ENCODE data around the gene GNG3. TPM values are rescaled to one million over a fixed set of nuclear protein-coding genes. Genes with fewer than 3 reads are reported as not detected.

The GNG3 gene
- polyA plus RNA-seq: 10.9 TPM
- long read RNA-seq, donor 1, partial matches to known transcripts: 0 of 3 reads
- long read RNA-seq, donor 1, other reads (novel, unspliced or antisense): 0 of 3 reads
- long read RNA-seq, donor 2: 0 reads
- long read RNA-seq, donor 3: 0 reads
- long read RNA-seq, donor 4: 0 reads
- long read RNA-seq, donor 5, transcript GNG3-201 (3 exons, 882 nt): major isoform, 6 of 6 reads
- long read RNA-seq, donor 5, partial matches to known transcripts: 0 of 6 reads
- long read RNA-seq, donor 5, other reads (novel, unspliced or antisense): 0 of 6 reads
- long read RNA-seq, donor 6, partial matches to known transcripts: 0 of 4 reads
- long read RNA-seq, donor 6, other reads (novel, unspliced or antisense): 0 of 4 reads
- long read RNA-seq, donor 7, transcript GNG3-201 (3 exons, 882 nt): major isoform, 7 of 7 reads
- long read RNA-seq, donor 7, partial matches to known transcripts: 0 of 7 reads
- long read RNA-seq, donor 7, other reads (novel, unspliced or antisense): 0 of 7 reads
- long read RNA-seq, donor 8, partial matches to known transcripts: 0 of 4 reads
- long read RNA-seq, donor 8, other reads (novel, unspliced or antisense): 0 of 4 reads
- long read RNA-seq, donor 9, transcript GNG3-201 (3 exons, 882 nt): major isoform, 5 of 5 reads
- long read RNA-seq, donor 9, partial matches to known transcripts: 0 of 5 reads
- long read RNA-seq, donor 9, other reads (novel, unspliced or antisense): 0 of 5 reads
- long read RNA-seq, donor 10, partial matches to known transcripts: 0 of 4 reads
- long read RNA-seq, donor 10, other reads (novel, unspliced or antisense): 0 of 4 reads
- long read RNA-seq, donor 11, partial matches to known transcripts: 0 of 4 reads
- long read RNA-seq, donor 11, other reads (novel, unspliced or antisense): 0 of 4 reads

DNA sequence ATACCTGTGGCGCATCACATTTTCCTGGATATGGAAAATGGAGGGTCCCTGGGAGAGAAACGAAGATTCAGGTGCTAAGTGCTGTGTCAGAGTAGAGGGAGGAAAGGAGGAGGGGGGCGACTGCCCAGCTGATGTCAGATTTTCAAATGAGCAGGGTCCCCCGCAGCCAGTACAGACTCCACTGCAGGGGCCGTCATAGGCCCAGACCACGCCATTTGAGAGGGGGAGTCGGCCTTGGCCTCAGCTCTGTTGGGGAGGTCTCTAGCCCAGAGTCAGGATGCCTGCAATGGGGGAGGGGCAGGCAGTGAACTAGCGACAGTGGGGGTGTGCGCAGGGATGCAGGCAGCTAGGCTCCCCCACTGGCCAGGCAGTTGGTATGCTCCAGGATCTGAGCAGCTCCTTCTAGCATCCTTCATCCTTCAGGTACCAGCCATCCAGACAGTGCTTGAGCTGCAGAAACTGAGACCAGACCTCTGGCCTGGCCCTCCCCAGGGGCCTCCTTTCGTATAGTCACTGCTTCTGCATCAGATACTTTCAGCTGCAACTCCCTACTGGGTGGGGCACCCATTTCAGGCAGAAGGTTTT is at the start of gene GNG3, which contains the start of gene BSCL2:
Gene GNG3, plus strand, starts transcription at position 400 of the 585 bp plus-strand sequence. CDS start 620 bp downstream, outside the sequence.
Gene BSCL2, minus strand, starts transcription at position 148 of the 585 bp plus-strand sequence. CDS start 229 bp downstream, outside the sequence.
- no CpG with 5 or more reads among the region's 10 CpGs for WGBS (ENCODE audit: insufficient coverage, low lambda C conversion rate)
- Histone ChIP-seq H3K4me3 (ENCODE audit: low read length) (peak within 1 kb of the TSS; percentile 55), H3K27me3 (ENCODE audit: control insufficient read depth, insufficient read depth, low read length) (no peaks in the 10 kb centered on the region), H3K27ac (ENCODE audit: low read length) (peak within 1 kb of the TSS; percentile 85), H3K4me1 (ENCODE audit: control insufficient read depth, insufficient read depth, low read length) (peaks cover 54% of the 10 kb centered on the region), H3K9me3 (ENCODE audit: control insufficient read depth, low read depth, low read length) (no peaks in the 10 kb centered on the region), H3K36me3 (ENCODE audit: control insufficient read depth, insufficient read depth, low read length) (peaks cover 22% of the 10 kb centered on the region)
- peak in 1 of 2 donors; percentile 45 for DNase-seq

DNA sequence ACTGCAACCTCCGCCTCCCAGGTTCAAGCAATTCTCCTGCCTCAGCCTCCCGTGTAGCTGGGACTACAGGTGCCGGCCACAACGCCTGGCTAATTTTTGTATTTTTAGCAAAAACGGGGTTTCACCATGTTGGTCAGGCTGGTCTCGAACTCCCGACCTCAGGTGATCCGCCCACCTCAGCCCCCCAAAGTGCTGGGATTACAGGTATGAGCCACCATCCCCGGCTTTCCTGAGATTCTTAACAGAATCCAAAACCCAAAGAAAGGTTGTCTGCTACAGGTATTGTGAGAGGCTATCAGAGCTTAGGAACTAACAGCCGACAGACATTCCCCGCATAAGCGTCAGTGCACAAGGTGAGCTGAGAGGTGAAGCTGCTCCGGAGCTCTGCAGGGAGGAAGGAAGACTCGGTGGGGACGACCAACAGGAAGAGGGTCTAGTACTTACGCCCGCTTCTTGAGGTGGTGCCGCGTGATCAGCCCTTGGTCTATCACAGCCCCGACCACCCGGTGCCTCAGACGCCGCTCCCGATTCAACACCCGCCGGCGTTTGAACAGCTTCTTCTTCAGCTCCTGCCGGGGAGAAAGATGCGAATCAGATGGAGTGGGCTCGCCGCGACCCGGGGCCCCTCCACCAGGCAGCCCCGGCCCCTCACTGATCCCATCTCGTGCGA is 42.9 kb upstream of the GNG3 start:
- H3K36me3 ChIP-seq (ENCODE audit: control insufficient read depth, insufficient read depth, low read length): peaks cover 28% of the 10 kb centered on the region
- no CpG with 5 or more reads among the region's 36 CpGs for WGBS (ENCODE audit: insufficient coverage, low lambda C conversion rate)
- peak overlapping the region; percentile 92 for H3K4me3 ChIP-seq (ENCODE audit: low read length)
- DNase-seq: peak; percentile 53 to 79
- H3K9me3 ChIP-seq (ENCODE audit: control insufficient read depth, low read depth, low read length): no peaks in the 10 kb centered on the region
- H3K27me3 ChIP-seq (ENCODE audit: control insufficient read depth, insufficient read depth, low read length): no peaks in the 10 kb centered on the region
- H3K27ac ChIP-seq (ENCODE audit: low read length): peak overlapping the region; percentile 90
- peaks cover 22% of the 10 kb centered on the region for H3K4me1 ChIP-seq (ENCODE audit: control insufficient read depth, insufficient read depth, low read length)

DNA sequence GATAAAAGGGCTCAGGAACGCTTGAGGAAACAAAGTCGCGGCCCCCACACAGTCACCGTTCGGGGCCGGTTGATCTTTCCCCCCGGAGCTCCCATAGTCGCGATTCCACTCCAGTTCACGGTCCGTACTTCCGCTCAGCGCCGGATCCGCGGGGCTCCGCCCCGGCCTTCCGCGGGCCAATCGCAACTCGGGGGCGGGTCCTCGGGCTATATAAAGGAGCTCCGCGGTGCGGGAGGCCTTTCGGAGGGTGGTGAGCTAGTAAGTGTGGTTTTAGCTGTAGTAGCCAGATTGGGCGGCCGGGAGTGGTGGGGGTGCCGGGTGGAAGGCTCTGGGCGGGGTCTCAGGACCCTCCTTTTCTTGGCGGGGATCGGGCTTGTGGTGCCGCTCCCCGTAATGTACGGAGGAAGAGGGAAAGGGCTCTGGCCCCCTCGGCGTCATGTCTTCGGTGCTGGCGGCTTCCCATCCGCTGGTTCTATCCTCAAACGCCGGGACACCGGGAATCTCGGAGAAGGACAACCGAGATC is 42.3 kb upstream of the GNG3 start, which contains the start of the genes C11orf98 and CSKMT:
Gene C11orf98, minus strand, starts transcription at position 136 of the 524 bp plus-strand sequence. Its CDS starts 41 bp downstream, at position 95.
Gene CSKMT, plus strand, starts transcription at position 238 of the 524 bp plus-strand sequence. CDS start 568 bp downstream, outside the sequence.
- Histone ChIP-seq H3K9me3 (ENCODE audit: control insufficient read depth, low read depth, low read length) (no peaks in the 10 kb centered on the region), H3K36me3 (ENCODE audit: control insufficient read depth, insufficient read depth, low read length) (peaks cover 28% of the 10 kb centered on the region), H3K27ac (ENCODE audit: low read length) (peak within 1 kb of the TSS; percentile 90), H3K4me1 (ENCODE audit: control insufficient read depth, insufficient read depth, low read length) (peaks cover 24% of the 10 kb centered on the region), H3K27me3 (ENCODE audit: control insufficient read depth, insufficient read depth, low read length) (no peaks in the 10 kb centered on the region), H3K4me3 (ENCODE audit: low read length) (peak within 1 kb of the TSS; percentile 92)
- no CpG with 5 or more reads among the region's 47 CpGs for WGBS (ENCODE audit: insufficient coverage, low lambda C conversion rate)
- DNase-seq: peak; percentile 94 to 97

DNA sequence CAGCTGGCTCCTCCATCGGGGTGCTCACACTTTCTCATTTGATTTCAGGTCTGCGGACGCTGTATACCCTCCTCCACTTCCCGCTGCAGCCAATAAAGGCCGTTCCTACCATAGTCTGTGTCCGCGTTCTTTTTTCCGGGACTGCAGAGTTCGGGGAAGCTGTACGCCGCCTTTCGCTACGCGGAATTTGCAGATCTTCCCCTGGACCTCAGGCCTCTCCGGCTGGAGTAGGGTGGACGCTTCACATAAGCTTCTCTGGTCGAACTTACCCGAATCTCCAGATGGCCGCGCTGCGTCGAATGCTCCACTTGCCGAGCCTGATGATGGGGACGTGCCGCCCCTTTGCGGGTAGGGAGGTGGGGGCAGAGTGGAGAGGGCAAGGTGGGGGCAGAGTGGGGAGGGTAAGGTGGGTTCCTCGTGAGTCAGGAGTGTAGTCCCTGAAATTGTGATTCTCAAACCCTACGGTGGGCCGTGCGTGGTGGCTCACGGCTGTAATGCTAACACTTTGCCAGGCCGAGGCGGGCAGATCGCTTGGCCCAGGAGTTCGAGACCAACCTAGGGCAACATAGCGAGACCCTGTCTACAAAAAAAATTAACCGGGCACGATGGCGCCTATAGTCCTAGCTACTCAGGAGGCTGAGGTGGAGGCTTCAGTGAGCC is 41.7 kb upstream of the GNG3 start:
- H3K27ac ChIP-seq (ENCODE audit: low read length): peak overlapping the region; percentile 83
- H3K36me3 ChIP-seq (ENCODE audit: control insufficient read depth, insufficient read depth, low read length): peaks cover 28% of the 10 kb centered on the region
- DNase-seq: peak; percentile 38 to 39
- H3K4me3 ChIP-seq (ENCODE audit: low read length): peak overlapping the region; percentile 92
- no CpG with 5 or more reads among the region's 39 CpGs for WGBS (ENCODE audit: insufficient coverage, low lambda C conversion rate)
- H3K9me3 ChIP-seq (ENCODE audit: control insufficient read depth, low read depth, low read length): no peaks in the 10 kb centered on the region
- peaks cover 24% of the 10 kb centered on the region for H3K4me1 ChIP-seq (ENCODE audit: control insufficient read depth, insufficient read depth, low read length)
- no peaks in the 10 kb centered on the region for H3K27me3 ChIP-seq (ENCODE audit: control insufficient read depth, insufficient read depth, low read length)

DNA sequence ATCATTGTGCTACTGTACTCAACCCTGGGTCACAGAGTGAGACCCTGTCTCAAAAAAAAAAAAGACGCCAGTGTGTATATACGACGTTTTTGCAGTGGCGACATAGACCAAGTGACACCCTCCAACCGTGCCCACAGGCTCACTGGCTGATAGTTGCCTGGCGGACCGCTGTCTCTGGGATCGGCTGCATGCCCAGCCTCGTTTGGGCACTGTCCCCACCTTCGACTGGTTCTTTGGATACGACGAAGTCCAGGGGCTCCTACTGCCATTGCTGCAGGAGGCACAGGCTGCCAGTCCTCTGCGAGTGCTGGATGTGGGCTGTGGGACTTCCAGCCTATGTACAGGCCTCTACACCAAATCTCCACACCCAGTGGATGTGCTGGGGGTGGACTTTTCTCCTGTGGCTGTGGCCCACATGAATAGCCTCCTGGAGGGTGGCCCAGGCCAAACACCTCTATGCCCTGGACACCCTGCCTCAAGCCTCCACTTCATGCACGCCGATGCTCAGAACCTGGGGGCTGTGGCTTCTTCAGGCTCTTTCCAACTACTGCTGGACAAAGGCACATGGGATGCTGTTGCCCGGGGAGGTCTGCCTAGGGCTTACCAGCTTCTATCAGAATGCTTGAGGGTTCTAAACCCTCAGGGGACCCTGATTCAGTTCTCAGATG is 41.1 kb upstream of the GNG3 start:
- H3K27ac ChIP-seq (ENCODE audit: low read length): peak overlapping the region; percentile 83
- no peak for DNase-seq
- no CpG with 5 or more reads among the region's 16 CpGs for WGBS (ENCODE audit: insufficient coverage, low lambda C conversion rate)
- H3K36me3 ChIP-seq (ENCODE audit: control insufficient read depth, insufficient read depth, low read length): peaks cover 28% of the 10 kb centered on the region
- peak overlapping the region; percentile 92 for H3K4me3 ChIP-seq (ENCODE audit: low read length)
- H3K27me3 ChIP-seq (ENCODE audit: control insufficient read depth, insufficient read depth, low read length): no peaks in the 10 kb centered on the region
- peaks cover 24% of the 10 kb centered on the region for H3K4me1 ChIP-seq (ENCODE audit: control insufficient read depth, insufficient read depth, low read length)
- no peaks in the 10 kb centered on the region for H3K9me3 ChIP-seq (ENCODE audit: control insufficient read depth, low read depth, low read length)

DNA sequence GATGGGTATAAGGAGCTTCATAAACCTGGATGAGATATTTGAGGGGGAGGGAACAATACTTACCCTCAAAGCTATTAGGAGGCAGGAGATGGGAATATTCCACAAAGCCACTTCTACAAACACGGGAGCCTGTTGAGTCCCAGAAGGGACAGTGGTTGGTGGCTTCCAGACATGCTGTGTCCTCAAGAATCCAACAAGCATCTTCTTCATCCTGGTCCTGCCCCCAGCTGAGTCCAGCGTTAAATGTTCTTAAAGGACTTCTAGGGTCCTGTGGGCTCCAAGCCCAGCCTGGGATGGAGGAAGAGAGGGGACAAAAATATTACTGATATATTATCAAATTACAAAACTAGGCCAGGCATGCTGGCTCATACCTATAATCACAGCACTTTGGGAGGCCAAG is 40.0 kb upstream of the GNG3 start:
- no CpG with 5 or more reads among the region's 2 CpGs for WGBS (ENCODE audit: insufficient coverage, low lambda C conversion rate)
- Histone ChIP-seq H3K9me3 (ENCODE audit: control insufficient read depth, low read depth, low read length) (no peaks in the 10 kb centered on the region), H3K4me1 (ENCODE audit: control insufficient read depth, insufficient read depth, low read length) (peaks cover 26% of the 10 kb centered on the region), H3K36me3 (ENCODE audit: control insufficient read depth, insufficient read depth, low read length) (peaks cover 20% of the 10 kb centered on the region), H3K27me3 (ENCODE audit: control insufficient read depth, insufficient read depth, low read length) (no peaks in the 10 kb centered on the region), H3K4me3 (ENCODE audit: low read length) (no peak overlapping the region), H3K27ac (ENCODE audit: low read length) (no peak overlapping the region)
- no peak for DNase-seq

DNA sequence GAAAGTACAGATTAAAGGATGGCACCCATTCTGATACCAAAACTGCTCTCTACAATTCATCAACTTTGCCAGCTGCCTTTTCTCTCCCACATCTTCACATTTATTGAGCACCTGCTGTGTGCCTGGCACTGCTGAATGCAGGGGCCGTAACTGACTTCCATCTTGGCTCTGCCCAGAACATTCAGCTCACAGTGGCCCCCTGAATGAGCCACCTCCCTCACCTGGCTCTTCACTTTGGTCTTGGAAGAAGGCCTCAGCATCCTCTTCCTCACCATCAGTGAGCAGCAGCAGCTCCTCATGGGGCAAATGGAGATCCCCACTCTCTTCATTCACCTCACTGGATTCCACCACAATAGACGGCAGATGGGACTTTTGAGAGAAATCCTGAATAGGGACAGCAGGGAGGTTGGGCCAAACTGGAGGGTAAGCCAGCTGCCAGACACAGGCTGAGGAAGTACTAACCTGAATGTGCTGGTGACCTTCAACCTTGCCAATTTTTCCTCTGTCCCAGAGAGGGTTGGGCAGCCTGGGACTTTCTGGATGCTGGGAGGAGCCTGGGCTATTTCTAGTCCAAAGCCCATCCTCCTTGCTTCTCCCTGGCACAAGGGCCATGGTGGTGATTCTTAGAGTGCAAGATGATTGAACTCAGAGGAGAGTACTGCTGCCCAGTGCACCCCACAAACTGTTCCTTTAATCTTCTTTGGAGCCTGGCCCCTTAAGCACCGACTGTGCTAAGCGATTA is 37.9 kb upstream of the GNG3 start:
- H3K27ac ChIP-seq (ENCODE audit: low read length): no peak overlapping the region
- peak in 1 of 2 donors; percentile 30 for DNase-seq
- peaks cover 32% of the 10 kb centered on the region for H3K4me1 ChIP-seq (ENCODE audit: control insufficient read depth, insufficient read depth, low read length)
- no CpG with 5 or more reads among the region's 4 CpGs for WGBS (ENCODE audit: insufficient coverage, low lambda C conversion rate)
- peaks cover 24% of the 10 kb centered on the region for H3K36me3 ChIP-seq (ENCODE audit: control insufficient read depth, insufficient read depth, low read length)
- no peaks in the 10 kb centered on the region for H3K9me3 ChIP-seq (ENCODE audit: control insufficient read depth, low read depth, low read length)
- H3K27me3 ChIP-seq (ENCODE audit: control insufficient read depth, insufficient read depth, low read length): no peaks in the 10 kb centered on the region
- H3K4me3 ChIP-seq (ENCODE audit: low read length): no peak overlapping the region

DNA sequence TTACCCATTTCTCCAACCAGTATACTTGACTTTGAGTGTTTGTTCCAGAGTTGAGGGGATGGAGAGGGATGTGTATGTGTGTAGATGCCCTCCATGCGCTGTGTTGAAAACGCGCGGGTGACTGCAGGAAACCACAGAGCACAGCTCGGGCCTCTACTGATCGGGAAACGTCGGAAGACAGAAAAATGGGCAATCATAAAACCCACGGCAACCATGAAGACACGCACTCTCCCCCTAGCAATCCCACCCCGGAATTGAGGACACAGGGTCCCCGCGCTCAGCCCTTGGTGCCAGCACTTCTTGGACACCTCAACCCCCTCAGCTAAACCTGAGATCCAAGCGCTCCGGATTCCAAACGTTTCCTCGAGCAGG is 36.3 kb upstream of the GNG3 start:
- Histone ChIP-seq H3K4me3 (ENCODE audit: low read length) (peak overlapping the region; percentile 98), H3K27ac (ENCODE audit: low read length) (peak overlapping the region; percentile 83), H3K27me3 (ENCODE audit: control insufficient read depth, insufficient read depth, low read length) (no peaks in the 10 kb centered on the region), H3K9me3 (ENCODE audit: control insufficient read depth, low read depth, low read length) (no peaks in the 10 kb centered on the region), H3K36me3 (ENCODE audit: control insufficient read depth, insufficient read depth, low read length) (peaks cover 26% of the 10 kb centered on the region), H3K4me1 (ENCODE audit: control insufficient read depth, insufficient read depth, low read length) (peaks cover 29% of the 10 kb centered on the region)
- no peak for DNase-seq
- WGBS (ENCODE audit: insufficient coverage, low lambda C conversion rate): no CpG with 5 or more reads among the region's 17 CpGs
